ENCODE data around the gene ERCC6.
A peak's percentile ranks its signal among the peaks of the same experiment; 100 is the strongest.

Gene ERCC6

GRCh38 chr10:49549640-49550346 lies 10.9 kb upstream of the ERCC6 start:
- TF ChIP-seq POLR2A (IDR thresholded peaks at IDR 0.05; ENCODE audit: extremely low read depth, insufficient read length) (no peak), CTCF (IDR thresholded peaks at IDR 0.05; ENCODE audit: low read depth, low read length) (no peak), MYC (IDR thresholded peaks at IDR 0.05; ENCODE audit: low read depth, low read length) (no peak)
- DNase-seq (ENCODE audit: low read depth): no peak
- H3K4me3 ChIP-seq (ENCODE audit: low read depth, low read length): no peak overlapping the region

GRCh38 chr10:49543604-49544003 lies 4.7 kb upstream of the ERCC6 start:
- TF ChIP-seq CTCF (IDR thresholded peaks at IDR 0.05; ENCODE audit: low read depth, low read length): no peak
- no peak for TF ChIP-seq MYC (IDR thresholded peaks at IDR 0.05; ENCODE audit: low read depth, low read length)
- TF ChIP-seq POLR2A (IDR thresholded peaks at IDR 0.05; ENCODE audit: extremely low read depth, insufficient read length): no peak
- TF ChIP-seq MAX (IDR thresholded peaks at IDR 0.05; ENCODE audit: low read depth, low read length): no peak
- DNase-seq (ENCODE audit: low read depth): no peak
- no peak overlapping the region for H3K4me3 ChIP-seq (ENCODE audit: low read depth, low read length)

GRCh38 chr10:49542353-49542752 lies 3.4 kb upstream of the ERCC6 start:
- TF ChIP-seq CTCF (IDR thresholded peaks at IDR 0.05; ENCODE audit: low read depth, low read length) (no peak), MYC (IDR thresholded peaks at IDR 0.05; ENCODE audit: low read depth, low read length) (no peak), POLR2A (IDR thresholded peaks at IDR 0.05; ENCODE audit: extremely low read depth, insufficient read length) (no peak), MAX (IDR thresholded peaks at IDR 0.05; ENCODE audit: low read depth, low read length) (no peak)
- DNase-seq (ENCODE audit: low read depth): no peak
- H3K4me3 ChIP-seq (ENCODE audit: low read depth, low read length): no peak overlapping the region

GRCh38 chr10:49541762-49542161 lies 2.8 kb upstream of the ERCC6 start:
- no peak for TF ChIP-seq MAX (IDR thresholded peaks at IDR 0.05; ENCODE audit: low read depth, low read length)
- no peak for TF ChIP-seq MYC (IDR thresholded peaks at IDR 0.05; ENCODE audit: low read depth, low read length)
- no peak for TF ChIP-seq POLR2A (IDR thresholded peaks at IDR 0.05; ENCODE audit: extremely low read depth, insufficient read length)
- no peak for TF ChIP-seq CTCF (IDR thresholded peaks at IDR 0.05; ENCODE audit: low read depth, low read length)
- no peak overlapping the region for H3K4me3 ChIP-seq (ENCODE audit: low read depth, low read length)
- DNase-seq (ENCODE audit: low read depth): no peak

- H3K4me3 ChIP-seq (ENCODE audit: low read depth, low read length): peak overlapping the region; percentile 80
- TF ChIP-seq POLR2A (IDR thresholded peaks at IDR 0.05; ENCODE audit: extremely low read depth, insufficient read length) (no peak), MYC (IDR thresholded peaks at IDR 0.05; ENCODE audit: low read depth, low read length) (no peak), CTCF (IDR thresholded peaks at IDR 0.05; ENCODE audit: low read depth, low read length) (no peak), MAX (IDR thresholded peaks at IDR 0.05; ENCODE audit: low read depth, low read length) (no peak)
- peak; percentile 36 for DNase-seq (ENCODE audit: low read depth)
Measured at GRCh38 chr10:49540056-49540797, 1.3 kb upstream of the ERCC6 start.
